Measurements from ENCODE around the gene RSPH1.

RSPH1 gene

GRCh38 chr21:42539931-42540343 is 43.9 kb upstream of the RSPH1 start:
- peaks cover 11% of the 10 kb centered on the region for H3K36me3 ChIP-seq (ENCODE audit: control insufficient read depth, insufficient read depth, low read length)
- DNase-seq (ENCODE audit: extremely low read depth, insufficient read length): no peak
- TF ChIP-seq, protein P1, sequence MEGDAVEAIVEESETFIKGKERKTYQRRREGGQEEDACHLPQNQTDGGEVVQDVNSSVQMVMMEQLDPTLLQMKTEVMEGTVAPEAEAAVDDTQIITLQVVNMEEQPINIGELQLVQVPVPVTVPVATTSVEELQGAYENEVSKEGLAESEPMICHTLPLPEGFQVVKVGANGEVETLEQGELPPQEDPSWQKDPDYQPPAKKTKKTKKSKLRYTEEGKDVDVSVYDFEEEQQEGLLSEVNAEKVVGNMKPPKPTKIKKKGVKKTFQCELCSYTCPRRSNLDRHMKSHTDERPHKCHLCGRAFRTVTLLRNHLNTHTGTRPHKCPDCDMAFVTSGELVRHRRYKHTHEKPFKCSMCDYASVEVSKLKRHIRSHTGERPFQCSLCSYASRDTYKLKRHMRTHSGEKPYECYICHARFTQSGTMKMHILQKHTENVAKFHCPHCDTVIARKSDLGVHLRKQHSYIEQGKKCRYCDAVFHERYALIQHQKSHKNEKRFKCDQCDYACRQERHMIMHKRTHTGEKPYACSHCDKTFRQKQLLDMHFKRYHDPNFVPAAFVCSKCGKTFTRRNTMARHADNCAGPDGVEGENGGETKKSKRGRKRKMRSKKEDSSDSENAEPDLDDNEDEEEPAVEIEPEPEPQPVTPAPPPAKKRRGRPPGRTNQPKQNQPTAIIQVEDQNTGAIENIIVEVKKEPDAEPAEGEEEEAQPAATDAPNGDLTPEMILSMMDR (IDR thresholded peaks at IDR 0.05; ENCODE audit: insufficient read depth, low read length, poor library complexity, severe bottlenecking): peak; percentile 19
- H3K27me3 ChIP-seq (replicated peaks; ENCODE audit: control insufficient read depth, insufficient read depth, low read length): no peaks in the 10 kb centered on the region
- H3K4me3 ChIP-seq (replicated peaks; ENCODE audit: low read depth, low read length): no peak overlapping the region

DNA sequence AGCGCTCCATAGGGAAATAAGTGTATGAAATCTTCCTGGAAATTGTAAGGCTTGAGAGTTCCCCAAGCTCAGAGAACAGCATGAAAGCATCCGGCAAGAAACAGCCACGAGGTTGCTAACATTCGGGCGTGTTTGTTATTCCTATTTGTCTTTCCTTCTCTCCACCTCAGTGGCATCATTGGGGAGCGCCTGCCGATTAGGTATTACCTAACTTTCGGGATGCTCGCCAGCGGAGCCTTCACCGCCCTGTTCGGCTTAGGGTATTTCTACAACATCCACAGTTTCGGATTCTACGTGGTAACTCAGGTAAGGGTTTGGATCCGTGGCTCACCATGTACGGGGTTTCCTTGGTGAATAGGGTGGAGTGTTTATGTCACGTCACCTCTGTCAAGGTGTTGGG is 43.3 kb upstream of the RSPH1 start:
- H3K36me3 ChIP-seq (ENCODE audit: control insufficient read depth, insufficient read depth, low read length): peaks cover 11% of the 10 kb centered on the region
- DNase-seq (ENCODE audit: extremely low read depth, insufficient read length): no peak
- no peak overlapping the region for H3K4me3 ChIP-seq (replicated peaks; ENCODE audit: low read depth, low read length)
- TF ChIP-seq, protein P1 (IDR thresholded peaks at IDR 0.05; ENCODE audit: insufficient read depth, low read length, poor library complexity, severe bottlenecking): no peak
- no peaks in the 10 kb centered on the region for H3K27me3 ChIP-seq (replicated peaks; ENCODE audit: control insufficient read depth, insufficient read depth, low read length)

DNA sequence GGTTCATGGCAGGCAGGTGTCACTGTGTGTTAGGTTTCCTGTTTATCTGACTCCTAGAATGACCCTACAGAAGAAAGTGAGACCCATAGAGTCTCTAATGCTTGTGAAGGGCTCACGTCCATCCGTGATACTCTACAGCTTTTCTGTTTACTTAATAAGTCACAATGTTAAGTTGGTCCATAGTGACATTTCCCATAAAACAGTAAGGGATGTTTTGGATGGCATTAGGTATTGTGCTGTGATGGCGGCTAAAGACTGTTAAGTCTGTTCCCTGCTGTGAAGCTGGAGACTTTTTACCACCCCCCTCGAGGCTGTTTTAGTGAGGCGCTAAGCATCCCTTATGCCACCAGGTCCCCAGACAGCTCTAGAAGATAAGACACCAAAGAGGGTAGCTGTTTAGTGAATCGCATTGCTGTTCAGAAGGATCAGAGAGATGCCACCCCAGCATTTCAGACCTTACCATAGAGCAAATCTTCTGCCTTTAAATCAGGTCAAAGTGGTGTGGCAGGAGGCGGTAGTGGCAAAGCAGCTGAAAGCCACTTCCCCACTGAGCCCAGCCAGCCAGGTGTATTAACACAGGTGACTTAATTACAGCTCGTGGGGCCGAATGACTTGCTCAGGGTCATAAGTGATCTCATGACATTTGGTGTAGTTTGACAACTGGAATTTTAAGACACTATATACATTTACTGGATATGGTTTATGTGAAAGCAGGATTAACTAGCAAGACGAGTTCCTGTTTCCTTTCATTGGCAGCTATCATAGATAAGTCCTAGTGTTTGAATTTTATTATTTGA is 42.7 kb upstream of the RSPH1 start:
- H3K27me3 ChIP-seq (replicated peaks; ENCODE audit: control insufficient read depth, insufficient read depth, low read length): no peaks in the 10 kb centered on the region
- H3K4me3 ChIP-seq (replicated peaks; ENCODE audit: low read depth, low read length): no peak overlapping the region
- TF ChIP-seq, protein P1 (IDR thresholded peaks at IDR 0.05; ENCODE audit: insufficient read depth, low read length, poor library complexity, severe bottlenecking): no peak
- H3K36me3 ChIP-seq (ENCODE audit: control insufficient read depth, insufficient read depth, low read length): peaks cover 9% of the 10 kb centered on the region
- DNase-seq (ENCODE audit: extremely low read depth, insufficient read length): no peak

DNA sequence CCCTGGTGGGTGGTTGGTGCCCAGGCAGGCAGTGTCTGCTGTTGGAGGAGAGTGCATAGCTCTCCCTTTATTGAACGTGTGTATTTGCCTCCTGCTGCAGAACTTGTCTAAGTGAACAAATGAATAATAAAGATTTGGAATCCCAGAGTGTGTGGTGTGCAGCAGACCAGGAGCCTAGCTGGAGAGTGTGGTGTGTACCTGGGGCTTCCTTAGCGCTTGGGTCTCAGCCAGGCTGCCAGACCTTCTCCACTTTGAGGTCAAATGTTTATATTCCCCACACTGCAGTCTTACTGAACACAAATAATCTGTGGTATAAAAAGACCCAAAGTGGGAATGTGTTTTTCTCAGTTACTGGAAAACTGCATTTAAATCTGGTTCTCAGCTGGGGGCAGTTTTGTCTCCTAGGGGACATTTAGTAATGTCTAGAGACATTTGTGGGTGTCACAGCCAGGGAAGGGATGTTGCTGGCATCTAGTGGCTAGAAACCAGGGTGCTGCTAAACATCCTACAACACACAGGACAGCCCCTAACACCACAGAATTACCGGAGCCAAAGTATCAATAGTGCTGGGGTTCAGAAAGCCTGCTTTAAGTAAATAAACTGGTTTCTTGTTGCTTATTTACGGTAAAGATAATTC is 41.2 kb upstream of the RSPH1 start:
- Histone ChIP-seq H3K36me3 (ENCODE audit: control insufficient read depth, insufficient read depth, low read length) (peaks cover 2% of the 10 kb centered on the region; the same call in 1 of the 2 replicates), H3K27me3 (replicated peaks; ENCODE audit: control insufficient read depth, insufficient read depth, low read length) (no peaks in the 10 kb centered on the region)
- TF ChIP-seq, protein P1 (IDR thresholded peaks at IDR 0.05; ENCODE audit: insufficient read depth, low read length, poor library complexity, severe bottlenecking): peak; percentile 65

DNA sequence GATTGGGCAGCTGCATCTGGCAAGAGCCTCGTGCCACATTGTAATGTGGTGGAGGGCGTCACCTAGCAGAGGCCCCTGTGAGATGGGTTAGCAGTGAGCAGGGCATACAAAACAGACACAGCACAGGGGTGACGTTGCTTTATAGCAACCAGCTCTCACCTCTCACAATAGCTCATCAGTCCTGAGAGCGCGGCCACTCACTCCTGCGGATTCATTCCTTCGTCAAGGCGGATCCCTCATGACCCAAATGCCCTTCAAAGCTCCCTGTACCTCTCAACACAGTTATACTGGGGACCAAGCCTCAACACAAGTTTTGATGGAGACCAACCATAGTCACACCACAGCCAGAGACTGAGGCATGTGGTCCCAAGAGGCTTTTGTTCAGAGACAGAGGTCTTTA is 40.6 kb upstream of the RSPH1 start:
- Histone ChIP-seq H3K27me3 (replicated peaks; ENCODE audit: control insufficient read depth, insufficient read depth, low read length) (no peaks in the 10 kb centered on the region), H3K4me3 (replicated peaks; ENCODE audit: low read depth, low read length) (no peak overlapping the region), H3K36me3 (ENCODE audit: control insufficient read depth, insufficient read depth, low read length) (0 out of 2 replicates have a peak, but pooled peaks cover 2% of the 10 kb centered on the region)
- TF ChIP-seq, protein P1 (IDR thresholded peaks at IDR 0.05; ENCODE audit: insufficient read depth, low read length, poor library complexity, severe bottlenecking): no peak
- no peak for DNase-seq (ENCODE audit: extremely low read depth, insufficient read length)

More for the DNA sequence above, 41.2 kb upstream of the RSPH1 start:
- H3K4me3 ChIP-seq (replicated peaks; ENCODE audit: low read depth, low read length): no peak overlapping the region
- no peak for DNase-seq (ENCODE audit: extremely low read depth, insufficient read length)
